Esophagus muscularis mucosa (tissue), 4 donors: ENCODE data around the gene ARHGEF18. TPM values are rescaled to one million over a fixed set of nuclear protein-coding genes. Genes with fewer than 3 reads are reported as not detected.

Experiments
- DNase-seq: peaks from one replicate; pipeline ENCODE4 v3.0.0-alpha.2; 2017; ENCODE audit errors: extremely low spot score
- H3K27ac ChIP-seq, 4 donors: fragments of 200-600 bp; sonication (generic); replicated peaks in 1 of 4; 1 replicate in 3 of 4; 2 replicates in 1 of 4; pipeline ENCODE4 v1.5.1; 2016 to 2019; ENCODE audit warnings: mild to moderate bottlenecking in 1 of 4
- H3K27me3 ChIP-seq, 4 donors: fragments of 200-600 bp; sonication (generic); one replicate each; pipeline versions ENCODE4 v1.5.1 to v1.6.0; 2016 to 2019
- H3K36me3 ChIP-seq, 4 donors: fragments of 200-600 bp; sonication (generic); one replicate each; pipeline ENCODE4 v1.5.1; 2016 to 2019
- H3K4me1 ChIP-seq, 4 donors: fragments of 200-600 bp; sonication (generic); one replicate each; pipeline ENCODE4 v1.5.1; 2016 to 2019
- H3K4me3 ChIP-seq, 4 donors: fragments of 200-600 bp; sonication (generic); 1 replicate in 2 of 4; 2 replicates in 2 of 4; pipeline ENCODE4 v1.5.1; 2016 to 2019; ENCODE audit warnings: mild to moderate bottlenecking in 4 of 4, moderate library complexity in 1 of 4
- H3K9me3 ChIP-seq, 4 donors: fragments of 200-600 bp; sonication (generic); 1 replicate in 3 of 4; 2 replicates in 1 of 4; pipeline ENCODE4 v1.5.1; 2016 to 2019
- CTCF ChIP-seq, 3 experiments: fragments of 200-600 bp in 2 of 3; fragments of 450-650 bp in 1 of 3; sonication (generic) in 2 of 3; IDR thresholded peaks; one replicate each; pipeline ENCODE4 v1.5.1; 2017 to 2019; ENCODE audit warnings: antibody characterized with exemption in 3 of 3, mild to moderate bottlenecking in 2 of 3, moderate library complexity in 1 of 3
- EP300 ChIP-seq: sonication (generic); formaldehyde crosslinking; IDR thresholded peaks from one replicate; pipeline ENCODE4 v1.6.1; 2017; ENCODE audit warnings: antibody characterized with exemption
- POLR2A ChIP-seq: fragments of 450-650 bp; IDR thresholded peaks from one replicate; pipeline ENCODE4 v1.6.1; 2017; ENCODE audit warnings: antibody characterized with exemption, moderate library complexity, mild to moderate bottlenecking, low read depth
- POLR2AphosphoS5 ChIP-seq, 2 donors: sonication (generic); formaldehyde crosslinking; IDR thresholded peaks; one replicate each; pipeline ENCODE4 v1.6.1; 2017; ENCODE audit warnings: antibody characterized with exemption in 2 of 2
- WGBS: methylation state at CpG from one replicate; pipeline ENCODE4 v1.1.5; 2018; 5-methylcytosine and 5-hydroxymethylcytosine counted together
- intact Hi-C: fragments of 100-400 bp; cut with DNase I; formaldehyde crosslinking; loops from one replicate; pipeline ENCODE4 v1.15.1; 2023
- total RNA-seq, 4 donors: library from RNA; depleted of rRNA; stranded (reverse); fragments of >200 nt; gene quantifications; one replicate each; pipeline versions ENCODE4 v1.1.0 to v1.2.1, GENCODE V29; 2016

ARHGEF18 gene
- total RNA-seq, 4 donors from 2014 or later: 25.0 to 40.3 (median 29.4) TPM

- 89% methylated on average over 4 of the region's 4 CpGs for WGBS
- no peaks in the 10 kb centered on the region for H3K36me3 ChIP-seq
- DNase-seq: no peak
- no peaks in the 10 kb centered on the region for H3K27me3 ChIP-seq
- H3K4me1 ChIP-seq: no peaks in the 10 kb centered on the region
- H3K4me3 ChIP-seq: no peak overlapping the region
- intact Hi-C loops: no loop called here
- H3K27ac ChIP-seq: no peak overlapping the region
- TF ChIP-seq POLR2A: no peak
- no peak for TF ChIP-seq CTCF (IDR thresholded peaks at IDR 0.05)
- TF ChIP-seq EP300: no peak
- no peak for TF ChIP-seq POLR2AphosphoS5 (IDR thresholded peaks at IDR 0.05)
- H3K9me3 ChIP-seq: peaks cover 0 to 4% (median 0%) of the 10 kb centered on the region in 4 donors
Observed at GRCh38 chr19:7328647-7329046, 20.1 kb upstream of the ARHGEF18 start.

DNA sequence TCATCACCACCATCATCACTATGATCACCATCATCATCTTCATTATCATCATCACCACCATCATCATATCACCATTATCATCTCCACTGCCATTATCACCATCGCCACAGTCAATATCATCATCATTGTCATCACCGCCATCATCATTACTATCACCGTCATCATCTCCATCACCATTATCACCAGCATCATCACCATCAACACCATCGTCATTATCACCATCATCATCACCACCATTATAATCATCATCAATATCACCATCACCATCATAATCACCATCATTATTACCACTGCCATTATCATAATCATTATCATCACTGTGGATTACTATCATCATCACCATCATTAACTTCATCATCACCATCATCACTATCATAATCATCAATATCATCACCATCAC lies 17.3 kb upstream of the ARHGEF18 start:
- no peak for DNase-seq
- no peak for TF ChIP-seq POLR2AphosphoS5 (IDR thresholded peaks at IDR 0.05)
- no peak for TF ChIP-seq POLR2A
- TF ChIP-seq EP300: no peak
- TF ChIP-seq CTCF (IDR thresholded peaks at IDR 0.05): no peak
- intact Hi-C loops: no loop called here
- Histone ChIP-seq H3K4me3 (no peak overlapping the region), H3K27me3 (no peaks in the 10 kb centered on the region), H3K36me3 (no peaks in the 10 kb centered on the region), H3K9me3 (no peaks in the 10 kb centered on the region), H3K27ac (no peak overlapping the region), H3K4me1 (peaks cover 0 to 2% (median under 1%) of the 10 kb centered on the region in 4 donors)
- 79% methylated on average over 4 of the region's 4 CpGs for WGBS

DNA sequence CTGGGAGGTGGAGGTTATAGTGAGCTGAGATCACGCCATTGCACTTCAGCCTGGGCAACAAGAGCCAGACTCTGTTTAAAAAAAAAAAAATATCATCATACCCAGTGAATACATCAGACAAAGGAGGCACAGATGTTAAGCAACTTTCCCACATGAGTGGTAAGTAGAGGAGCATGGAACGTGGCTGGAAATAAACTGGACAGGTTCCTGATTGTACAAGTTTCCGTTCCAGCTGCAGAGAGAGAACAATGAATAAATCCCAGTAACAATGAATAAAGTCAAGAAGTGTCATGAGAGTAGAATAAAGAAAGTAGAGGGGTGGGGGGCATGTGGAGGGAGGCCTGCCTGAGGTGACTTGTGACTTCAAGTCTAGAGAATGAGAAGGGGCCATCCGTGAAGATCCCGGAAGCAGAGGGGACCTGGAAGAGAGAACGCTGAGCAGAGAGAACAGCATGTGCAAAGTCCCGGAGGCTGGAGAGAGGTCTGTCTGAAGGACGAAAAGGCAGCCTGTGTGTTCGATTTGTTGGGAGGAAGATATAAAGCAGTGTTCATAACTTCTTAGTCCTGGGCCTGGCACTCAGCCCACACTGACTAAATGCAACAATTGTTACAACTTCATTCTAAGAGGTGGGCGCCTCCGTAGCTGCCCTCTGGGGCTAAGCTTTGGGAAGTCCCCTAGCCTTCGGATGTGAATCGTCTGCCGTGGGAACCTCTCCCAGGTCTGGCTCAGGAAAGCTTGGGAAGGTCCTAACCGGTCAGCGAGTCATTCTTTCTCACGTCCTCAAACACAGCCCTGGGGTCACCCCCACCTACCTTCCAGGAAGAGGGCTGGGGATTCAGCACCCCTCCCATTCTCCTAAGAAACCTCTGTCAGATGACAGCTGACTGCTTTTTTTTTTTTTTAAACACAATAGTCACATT lies 15.3 kb upstream of the ARHGEF18 start:
- peak overlapping the region in 1 of 4 donors; percentile 15 for H3K27ac ChIP-seq
- H3K4me3 ChIP-seq: no peak overlapping the region
- DNase-seq: no peak
- H3K36me3 ChIP-seq: no peaks in the 10 kb centered on the region
- H3K4me1 ChIP-seq: peaks cover 0 to 12% (median 2%) of the 10 kb centered on the region in 4 donors
- intact Hi-C loops: no loop called here
- no peaks in the 10 kb centered on the region for H3K9me3 ChIP-seq
- no peaks in the 10 kb centered on the region for H3K27me3 ChIP-seq
- TF ChIP-seq EP300 (no peak), POLR2A (no peak), CTCF (IDR thresholded peaks at IDR 0.05) (no peak)
- WGBS: 60% methylated on average over 17 of the region's 17 CpGs

GRCh38 chr19:7336321-7336973 lies 12.3 kb upstream of the ARHGEF18 start:
- Histone ChIP-seq H3K27ac (no peak overlapping the region), H3K9me3 (no peaks in the 10 kb centered on the region), H3K4me1 (peaks cover 0 to 12% (median 6%) of the 10 kb centered on the region in 4 donors), H3K4me3 (no peak overlapping the region), H3K27me3 (no peaks in the 10 kb centered on the region), H3K36me3 (no peaks in the 10 kb centered on the region)
- 83% methylated on average over 8 of the region's 9 CpGs for WGBS
- no peak for TF ChIP-seq POLR2AphosphoS5 (IDR thresholded peaks at IDR 0.05)
- no peak for DNase-seq
- intact Hi-C loops: no loop called here
